GM19328 (cell line): ENCODE results near the gene PCDHB16.
"Not testable (repeated sequence)": the region's sequence is repeated elsewhere in the genome, so short reads cannot be mapped to it uniquely, and the experiment has no call there.

Experiments used
- ATAC-seq: cut with Tn5 transposase; IDR thresholded peaks from one replicate; pipeline ENCODE4 v1.9.1; 2021; ENCODE audit warnings: mild to moderate bottlenecking, moderate library complexity; ENCODE audit not compliant: unreplicated experiment

The PCDHB16 gene

GRCh38 chr5:141224844-141225243, 42.7 kb downstream of the PCDHB16 start:
- ATAC-seq: not testable (repeated sequence)

GRCh38 chr5:141225421-141225820, 43.2 kb downstream of the PCDHB16 start:
- ATAC-seq: not testable (repeated sequence)

GRCh38 chr5:141234109-141234667, 52.0 kb downstream of the PCDHB16 start:
- ATAC-seq: no peak
